WTC11 (cell line): ENCODE measurements around the gene SLC29A1.

Source experiments
- ESRRA ChIP-seq: sonication (generic); formaldehyde crosslinking; IDR thresholded peaks from 2 replicates; pipeline ENCODE4 v1.8.1; 2022; ENCODE audit warnings: mild to moderate bottlenecking, missing genetic modification reagents, borderline replicate concordance
- TF ChIP-seq, protein P1 (sequence below): fragments of 200-600 bp; IDR thresholded peaks from 2 replicates; pipeline ENCODE4 v1.8.0; 2022; ENCODE audit warnings: antibody characterized with exemption
- TF ChIP-seq, protein P2 (sequence below): sonication (generic); formaldehyde crosslinking; conservative IDR thresholded peaks from 2 replicates; pipeline ENCODE4 v1.8.1; 2023; ENCODE audit warnings: mild to moderate bottlenecking, low read depth, missing genetic modification reagents, moderate library complexity
- TF ChIP-seq, protein P3 (sequence below): sonication (generic); formaldehyde crosslinking; IDR thresholded peaks from 2 replicates; pipeline ENCODE4 v1.8.0; 2022; ENCODE audit warnings: mild to moderate bottlenecking, missing genetic modification reagents
- TF ChIP-seq, protein P4 (sequence below): fragments of 250-450 bp; sonication (Bioruptor Pico); IDR thresholded peaks from 2 replicates; pipeline ENCODE4 v2.1.2; 2022; ENCODE audit warnings: mild to moderate bottlenecking, moderate library complexity

DNA sequence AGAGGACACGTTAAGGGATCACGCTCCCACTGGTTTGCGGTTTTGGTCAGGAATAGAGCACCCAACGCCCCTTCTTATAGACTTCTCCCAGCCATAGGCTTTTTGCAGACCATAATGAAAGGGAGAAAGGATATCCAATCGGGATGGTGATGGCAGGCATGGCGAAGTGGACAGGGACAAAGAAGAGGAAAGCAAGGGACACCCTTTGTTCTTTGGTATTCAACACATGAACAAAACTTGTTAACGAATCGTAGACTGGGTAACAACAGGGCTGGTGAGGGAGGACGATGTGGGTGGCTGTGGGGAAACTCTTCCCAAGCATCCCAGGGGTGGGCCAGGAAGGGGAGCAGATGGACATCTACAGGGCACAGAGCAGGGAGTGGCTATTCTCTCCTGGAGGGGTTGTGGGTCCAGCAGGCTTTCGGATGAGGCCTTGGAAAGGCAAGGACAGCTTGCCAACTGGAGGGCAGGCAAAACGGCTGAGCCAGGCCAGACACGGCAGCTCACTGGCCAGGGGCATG lies 22.1 kb downstream of the SLC29A1 start:
- no peak for TF ChIP-seq ESRRA (CRISPR knock-in tag)
- TF ChIP-seq, protein P1, sequence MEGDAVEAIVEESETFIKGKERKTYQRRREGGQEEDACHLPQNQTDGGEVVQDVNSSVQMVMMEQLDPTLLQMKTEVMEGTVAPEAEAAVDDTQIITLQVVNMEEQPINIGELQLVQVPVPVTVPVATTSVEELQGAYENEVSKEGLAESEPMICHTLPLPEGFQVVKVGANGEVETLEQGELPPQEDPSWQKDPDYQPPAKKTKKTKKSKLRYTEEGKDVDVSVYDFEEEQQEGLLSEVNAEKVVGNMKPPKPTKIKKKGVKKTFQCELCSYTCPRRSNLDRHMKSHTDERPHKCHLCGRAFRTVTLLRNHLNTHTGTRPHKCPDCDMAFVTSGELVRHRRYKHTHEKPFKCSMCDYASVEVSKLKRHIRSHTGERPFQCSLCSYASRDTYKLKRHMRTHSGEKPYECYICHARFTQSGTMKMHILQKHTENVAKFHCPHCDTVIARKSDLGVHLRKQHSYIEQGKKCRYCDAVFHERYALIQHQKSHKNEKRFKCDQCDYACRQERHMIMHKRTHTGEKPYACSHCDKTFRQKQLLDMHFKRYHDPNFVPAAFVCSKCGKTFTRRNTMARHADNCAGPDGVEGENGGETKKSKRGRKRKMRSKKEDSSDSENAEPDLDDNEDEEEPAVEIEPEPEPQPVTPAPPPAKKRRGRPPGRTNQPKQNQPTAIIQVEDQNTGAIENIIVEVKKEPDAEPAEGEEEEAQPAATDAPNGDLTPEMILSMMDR = no peak
- TF ChIP-seq, protein P2, sequence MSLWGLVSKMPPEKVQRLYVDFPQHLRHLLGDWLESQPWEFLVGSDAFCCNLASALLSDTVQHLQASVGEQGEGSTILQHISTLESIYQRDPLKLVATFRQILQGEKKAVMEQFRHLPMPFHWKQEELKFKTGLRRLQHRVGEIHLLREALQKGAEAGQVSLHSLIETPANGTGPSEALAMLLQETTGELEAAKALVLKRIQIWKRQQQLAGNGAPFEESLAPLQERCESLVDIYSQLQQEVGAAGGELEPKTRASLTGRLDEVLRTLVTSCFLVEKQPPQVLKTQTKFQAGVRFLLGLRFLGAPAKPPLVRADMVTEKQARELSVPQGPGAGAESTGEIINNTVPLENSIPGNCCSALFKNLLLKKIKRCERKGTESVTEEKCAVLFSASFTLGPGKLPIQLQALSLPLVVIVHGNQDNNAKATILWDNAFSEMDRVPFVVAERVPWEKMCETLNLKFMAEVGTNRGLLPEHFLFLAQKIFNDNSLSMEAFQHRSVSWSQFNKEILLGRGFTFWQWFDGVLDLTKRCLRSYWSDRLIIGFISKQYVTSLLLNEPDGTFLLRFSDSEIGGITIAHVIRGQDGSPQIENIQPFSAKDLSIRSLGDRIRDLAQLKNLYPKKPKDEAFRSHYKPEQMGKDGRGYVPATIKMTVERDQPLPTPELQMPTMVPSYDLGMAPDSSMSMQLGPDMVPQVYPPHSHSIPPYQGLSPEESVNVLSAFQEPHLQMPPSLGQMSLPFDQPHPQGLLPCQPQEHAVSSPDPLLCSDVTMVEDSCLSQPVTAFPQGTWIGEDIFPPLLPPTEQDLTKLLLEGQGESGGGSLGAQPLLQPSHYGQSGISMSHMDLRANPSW = no peak
- TF ChIP-seq, protein P3, sequence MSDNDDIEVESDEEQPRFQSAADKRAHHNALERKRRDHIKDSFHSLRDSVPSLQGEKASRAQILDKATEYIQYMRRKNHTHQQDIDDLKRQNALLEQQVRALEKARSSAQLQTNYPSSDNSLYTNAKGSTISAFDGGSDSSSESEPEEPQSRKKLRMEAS (CRISPR knock-in tag) = no peak
- TF ChIP-seq, protein P4, sequence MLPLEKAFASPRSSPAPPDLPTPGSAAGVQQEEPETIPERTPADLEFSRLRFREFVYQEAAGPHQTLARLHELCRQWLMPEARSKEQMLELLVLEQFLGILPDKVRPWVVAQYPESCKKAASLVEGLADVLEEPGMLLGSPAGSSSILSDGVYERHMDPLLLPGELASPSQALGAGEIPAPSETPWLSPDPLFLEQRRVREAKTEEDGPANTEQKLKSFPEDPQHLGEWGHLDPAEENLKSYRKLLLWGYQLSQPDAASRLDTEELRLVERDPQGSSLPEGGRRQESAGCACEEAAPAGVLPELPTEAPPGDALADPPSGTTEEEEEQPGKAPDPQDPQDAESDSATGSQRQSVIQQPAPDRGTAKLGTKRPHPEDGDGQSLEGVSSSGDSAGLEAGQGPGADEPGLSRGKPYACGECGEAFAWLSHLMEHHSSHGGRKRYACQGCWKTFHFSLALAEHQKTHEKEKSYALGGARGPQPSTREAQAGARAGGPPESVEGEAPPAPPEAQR (CRISPR knock-in tag) = no peak
